OCI-LY1 (cell line): ENCODE measurements around the gene GANAB.
A peak's percentile ranks its signal among the peaks of the same experiment; 100 is the strongest.
"Not testable (repeated sequence)": the region's sequence is repeated elsewhere in the genome, so short reads cannot be mapped to it uniquely, and the experiment has no call there.

Source experiments
- H2AFZ ChIP-seq: fragments of 200-600 bp; sonication (generic), shearing (Covaris generic); 2 replicates; pipeline ENCODE4 v1.6.0; 2014; ENCODE audit warnings: antibody characterized with exemption, mild to moderate bottlenecking, low read length
- H3F3A ChIP-seq: fragments of 200-600 bp; sonication (generic), shearing (Covaris generic); 2 replicates; pipeline ENCODE4 v1.6.0; 2014; ENCODE audit warnings: mild to moderate bottlenecking, antibody characterized with exemption, low read length, moderate library complexity; ENCODE audit not compliant: insufficient read depth
- H3K27ac ChIP-seq: fragments of 200-600 bp; sonication (generic); 2 replicates; pipeline ENCODE4 v1.5.1; 2014; ENCODE audit warnings: low read length, mixed run types, mild to moderate bottlenecking, low read depth; ENCODE audit not compliant: poor library complexity, severe bottlenecking
- H3K27me3 ChIP-seq: fragments of 200-600 bp; sonication (generic); 2 replicates; pipeline ENCODE4 v1.6.0; 2014; ENCODE audit warnings: antibody characterized with exemption, mild to moderate bottlenecking, low read length, moderate library complexity; ENCODE audit not compliant: insufficient read depth
- H3K36me3 ChIP-seq: fragments of 200-600 bp; sonication (generic); 2 replicates; pipeline ENCODE4 v1.6.1; 2014; ENCODE audit warnings: mild to moderate bottlenecking, antibody characterized with exemption, low read length, moderate library complexity, mixed read lengths; ENCODE audit not compliant: insufficient read depth
- H3K4me1 ChIP-seq: fragments of 200-600 bp; sonication (generic); 2 replicates; pipeline ENCODE4 v1.5.1; 2014; ENCODE audit warnings: mild to moderate bottlenecking, low read length, moderate library complexity; ENCODE audit not compliant: insufficient read depth, severe bottlenecking
- H3K4me2 ChIP-seq: fragments of 200-600 bp; sonication (generic), shearing (Covaris generic); 2 replicates; pipeline ENCODE4 v1.6.1; 2014; ENCODE audit warnings: low read length
- H3K4me3 ChIP-seq: fragments of 200-600 bp; sonication (generic); 2 replicates; pipeline ENCODE4 v1.5.1; 2014; ENCODE audit warnings: low read length, low read depth, mild to moderate bottlenecking, mixed read lengths; ENCODE audit not compliant: poor library complexity, severe bottlenecking
- H3K79me2 ChIP-seq: fragments of 200-600 bp; shearing (Covaris generic); 2 replicates; pipeline ENCODE4 v1.6.1; 2016; ENCODE audit warnings: mixed run types, low read length, mixed read lengths; ENCODE audit not compliant: insufficient read depth
- H3K9ac ChIP-seq: fragments of 200-600 bp; sonication (generic), shearing (Covaris generic); 2 replicates; pipeline ENCODE4 v1.6.1; 2014; ENCODE audit warnings: mild to moderate bottlenecking, low read length, mixed read lengths
- H3K9me2 ChIP-seq: fragments of 200-600 bp; sonication (generic), shearing (Covaris generic); 2 replicates; pipeline ENCODE4 v1.6.1; 2014; ENCODE audit warnings: low read depth, mild to moderate bottlenecking, low read length, mixed read lengths
- H3K9me3 ChIP-seq: fragments of 200-600 bp; shearing (Covaris generic); 2 replicates; pipeline ENCODE4 v1.6.1; 2014; ENCODE audit warnings: low read length, mixed read lengths
- H4K20me1 ChIP-seq: fragments of 200-600 bp; sonication (generic), shearing (Covaris generic); 2 replicates; pipeline ENCODE4 v1.6.0; 2016; ENCODE audit warnings: mild to moderate bottlenecking, low read length; ENCODE audit not compliant: insufficient read depth
- EZH2 ChIP-seq: fragments of 200-600 bp; sonication (generic), shearing (Covaris generic); IDR thresholded peaks from 2 replicates; pipeline ENCODE4 v1.8.0; 2017; ENCODE audit warnings: borderline replicate concordance, mixed run types, mild to moderate bottlenecking, antibody characterized with exemption, low read length, moderate library complexity, mixed read lengths
- TF ChIP-seq, protein P1 (sequence below): fragments of 200-600 bp; sonication (generic), shearing (Covaris generic); IDR thresholded peaks from 2 replicates; pipeline ENCODE4 v1.5.1; 2017; ENCODE audit warnings: mild to moderate bottlenecking, antibody characterized with exemption, low read length, moderate library complexity, mixed read lengths

Gene GANAB

DNA sequence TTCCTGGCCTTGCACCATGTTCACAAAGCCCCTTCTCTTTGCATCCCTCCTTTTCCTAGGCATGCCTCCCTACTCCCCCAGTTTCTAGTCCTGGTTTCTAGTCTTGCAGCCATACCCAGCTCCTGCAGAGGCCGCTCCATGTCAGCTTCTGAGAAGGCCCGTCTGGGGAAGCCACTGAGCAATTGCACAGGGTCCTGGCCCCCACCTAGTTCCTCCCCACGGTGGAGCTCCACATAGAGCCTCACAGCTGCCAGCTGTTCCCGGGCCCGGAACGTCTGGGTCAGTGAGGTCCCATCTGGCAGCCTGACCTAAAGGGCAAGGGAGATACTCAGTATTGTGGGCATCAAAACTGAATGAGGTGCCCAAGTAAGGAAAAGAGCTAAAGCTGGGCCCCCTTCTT is 30.3 kb upstream of the GANAB start:
- Histone ChIP-seq H3K4me1 (peaks cover 50% of the 10 kb centered on the region), H3K4me3 (no peak overlapping the region), H3K4me2 (no peak overlapping the region), H3K9me3 (no peaks in the 10 kb centered on the region), H3K36me3 (peaks cover 34% of the 10 kb centered on the region; the same call in 1 of the 2 replicates), H3K27me3 (no peaks in the 10 kb centered on the region), H4K20me1 (no peaks in the 10 kb centered on the region), H3K9ac (no peak overlapping the region), H3F3A (no peaks in the 10 kb centered on the region), H2AFZ (no peak overlapping the region), H3K9me2 (no peaks in the 10 kb centered on the region), H3K27ac (no peak overlapping the region), H3K79me2 (no peaks in the 10 kb centered on the region; the same call in 1 of the 2 replicates)
- TF ChIP-seq, protein P1, sequence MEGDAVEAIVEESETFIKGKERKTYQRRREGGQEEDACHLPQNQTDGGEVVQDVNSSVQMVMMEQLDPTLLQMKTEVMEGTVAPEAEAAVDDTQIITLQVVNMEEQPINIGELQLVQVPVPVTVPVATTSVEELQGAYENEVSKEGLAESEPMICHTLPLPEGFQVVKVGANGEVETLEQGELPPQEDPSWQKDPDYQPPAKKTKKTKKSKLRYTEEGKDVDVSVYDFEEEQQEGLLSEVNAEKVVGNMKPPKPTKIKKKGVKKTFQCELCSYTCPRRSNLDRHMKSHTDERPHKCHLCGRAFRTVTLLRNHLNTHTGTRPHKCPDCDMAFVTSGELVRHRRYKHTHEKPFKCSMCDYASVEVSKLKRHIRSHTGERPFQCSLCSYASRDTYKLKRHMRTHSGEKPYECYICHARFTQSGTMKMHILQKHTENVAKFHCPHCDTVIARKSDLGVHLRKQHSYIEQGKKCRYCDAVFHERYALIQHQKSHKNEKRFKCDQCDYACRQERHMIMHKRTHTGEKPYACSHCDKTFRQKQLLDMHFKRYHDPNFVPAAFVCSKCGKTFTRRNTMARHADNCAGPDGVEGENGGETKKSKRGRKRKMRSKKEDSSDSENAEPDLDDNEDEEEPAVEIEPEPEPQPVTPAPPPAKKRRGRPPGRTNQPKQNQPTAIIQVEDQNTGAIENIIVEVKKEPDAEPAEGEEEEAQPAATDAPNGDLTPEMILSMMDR, result no peak
- TF ChIP-seq EZH2, result no peak

DNA sequence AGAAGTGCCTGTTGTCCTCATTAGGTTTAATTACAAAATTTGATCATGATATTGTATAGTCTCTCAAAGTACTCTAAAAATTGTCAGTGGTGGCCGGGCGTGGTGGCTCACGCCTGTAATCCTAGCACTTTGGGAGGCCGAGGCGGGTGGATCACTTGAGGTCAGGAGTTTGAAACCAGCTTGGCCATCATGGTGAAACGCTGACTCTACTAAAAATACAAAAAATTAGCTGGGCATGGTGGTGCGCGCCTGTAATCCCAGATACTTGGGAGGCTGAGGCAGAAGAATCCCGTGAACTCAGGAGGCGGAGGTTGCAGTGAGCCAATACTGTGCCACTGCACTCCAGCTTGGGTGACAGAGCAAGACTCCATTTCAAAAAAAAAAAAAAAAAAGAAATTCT is 29.0 kb upstream of the GANAB start:
- not testable (repeated sequence) for H4K20me1 ChIP-seq, H3K9ac ChIP-seq, H3K27me3 ChIP-seq, H2AFZ ChIP-seq, H3K9me2 ChIP-seq, H3K4me2 ChIP-seq, H3F3A ChIP-seq, H3K79me2 ChIP-seq, H3K9me3 ChIP-seq, H3K4me3 ChIP-seq, H3K27ac ChIP-seq
- Histone ChIP-seq H3K4me1 (peaks cover 50% of the 10 kb centered on the region), H3K36me3 (peaks cover 34% of the 10 kb centered on the region; the same call in 1 of the 2 replicates)

DNA sequence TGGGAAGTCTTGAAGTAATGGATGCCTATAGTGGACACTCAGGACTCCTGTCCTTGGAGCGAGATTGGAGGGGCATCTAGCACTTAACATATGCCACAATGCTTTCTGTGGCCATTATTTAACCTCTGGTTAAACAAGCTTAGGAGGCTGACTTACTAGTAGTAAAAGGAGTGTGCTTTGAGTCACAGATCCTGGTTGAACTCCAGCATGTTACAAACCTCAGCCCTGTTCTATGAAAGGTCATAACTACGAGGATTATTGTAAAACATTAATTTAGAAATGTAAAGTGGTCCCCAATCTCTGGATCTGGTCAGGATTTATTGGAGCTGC is 26.7 kb upstream of the GANAB start:
- Histone ChIP-seq H4K20me1 (no peaks in the 10 kb centered on the region), H3K4me2 (peak overlapping the region; percentile 93), H3K4me3 (peak overlapping the region; percentile 91), H3K27me3 (no peaks in the 10 kb centered on the region), H3K79me2 (0 out of 2 replicates have a peak, but pooled peaks cover 4% of the 10 kb centered on the region), H3F3A (no peaks in the 10 kb centered on the region), H2AFZ (no peak overlapping the region), H3K9me3 (no peaks in the 10 kb centered on the region), H3K36me3 (peaks cover 34% of the 10 kb centered on the region; the same call in 1 of the 2 replicates), H3K9me2 (no peaks in the 10 kb centered on the region), H3K9ac (peak overlapping the region; percentile 95), H3K4me1 (peaks cover 52% of the 10 kb centered on the region), H3K27ac (peak overlapping the region; percentile 93)
- TF ChIP-seq, protein P1, result no peak
- no peak for TF ChIP-seq EZH2

DNA sequence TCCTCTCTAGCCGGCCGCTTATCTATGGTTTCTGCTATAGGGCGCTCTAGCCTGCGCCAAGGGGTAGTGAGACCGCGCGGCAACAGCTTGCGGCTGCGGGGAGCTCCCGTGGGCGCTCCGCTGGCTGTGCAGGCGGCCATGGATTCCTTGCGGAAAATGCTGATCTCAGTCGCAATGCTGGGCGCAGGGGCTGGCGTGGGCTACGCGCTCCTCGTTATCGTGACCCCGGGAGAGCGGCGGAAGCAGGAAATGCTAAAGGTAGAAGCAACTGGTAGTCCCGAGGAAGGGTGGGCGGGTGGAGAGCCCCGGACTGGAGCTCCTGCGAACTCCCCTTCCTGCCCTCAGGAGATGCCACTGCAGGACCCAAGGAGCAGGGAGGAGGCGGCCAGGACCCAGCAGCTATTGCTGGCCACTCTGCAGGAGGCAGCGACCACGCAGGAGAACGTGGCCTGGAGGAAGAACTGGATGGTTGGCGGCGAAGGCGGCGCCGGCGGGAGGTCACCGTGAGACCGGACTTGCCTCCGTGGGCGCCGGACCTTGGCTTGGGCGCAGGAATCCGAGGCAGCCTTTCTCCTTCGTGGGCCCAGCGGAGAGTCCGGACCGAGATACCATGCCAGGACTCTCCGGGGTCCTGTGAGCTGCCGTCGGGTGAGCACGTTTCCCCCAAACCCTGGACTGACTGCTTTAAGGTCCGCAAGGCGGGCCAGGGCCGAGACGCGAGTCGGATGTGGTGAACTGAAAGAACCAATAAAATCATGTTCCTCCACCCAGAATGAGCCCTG is 25.4 kb upstream of the GANAB start, which contains the start of the genes LBHD1 and UQCC3:
LBHD1 (minus strand) TSS at position 660 of the 782 bp plus-strand sequence. CDS start 2,236 bp downstream, outside the sequence.
UQCC3 (plus strand) TSS at position 66 of the 782 bp plus-strand sequence; CDS start at position 139, 73 bp downstream.
- Histone ChIP-seq H4K20me1 (no peaks in the 10 kb centered on the region), H3K9ac (peak within 1 kb of the TSS; percentile 95), H2AFZ (no peak within 1 kb of the TSS), H3K27ac (peak within 1 kb of the TSS; percentile 93), H3K9me3 (no peaks in the 10 kb centered on the region), H3F3A (no peaks in the 10 kb centered on the region), H3K36me3 (peaks cover 36% of the 10 kb centered on the region; the same call in 1 of the 2 replicates), H3K4me1 (peaks cover 53% of the 10 kb centered on the region), H3K79me2 (0 out of 2 replicates have a peak, but pooled peaks cover 4% of the 10 kb centered on the region), H3K9me2 (no peaks in the 10 kb centered on the region), H3K4me2 (peak within 1 kb of the TSS; percentile 93), H3K4me3 (peak within 1 kb of the TSS; percentile 91), H3K27me3 (no peaks in the 10 kb centered on the region)
- no peak for TF ChIP-seq EZH2
- TF ChIP-seq, protein P1, result no peak
